SK-N-SH treated with all-trans-retinoic acid at 6 μM for 48 hours (cell line): ENCODE data around the gene PARD3.

Experiments
- ATAC-seq: fragments of 200-7000 bp; cut with Tn5 transposase; 3 replicates; pipeline ENCODE4 v1.9.1; 2020; ENCODE audit warnings: mild to moderate bottlenecking, moderate library complexity
- ARNTL ChIP-seq: fragments of 450-650 bp; formaldehyde crosslinking; IDR thresholded peaks from 2 replicates; pipeline ENCODE4 v1.5.0; 2020; ENCODE audit warnings: low read depth, mild to moderate bottlenecking, moderate library complexity, borderline replicate concordance
- BACH2 ChIP-seq: fragments of 250-450 bp; sonication (Bioruptor Pico); IDR thresholded peaks from 2 replicates; pipeline ENCODE4 v1.9.0; 2021; ENCODE audit warnings: mild to moderate bottlenecking, borderline replicate concordance
- CREB5 ChIP-seq: fragments of 250-450 bp; sonication (Bioruptor Pico); IDR thresholded peaks from 2 replicates; pipeline ENCODE4 v1.5.1; 2020; ENCODE audit warnings: low read depth, mild to moderate bottlenecking, moderate library complexity
- CSDC2 ChIP-seq: fragments of 250-450 bp; sonication (Bioruptor Pico); IDR thresholded peaks from 2 replicates; pipeline ENCODE4 v1.5.0; 2020; ENCODE audit warnings: mild to moderate bottlenecking, moderate library complexity
- CSRNP3 ChIP-seq: fragments of 250-450 bp; sonication (Bioruptor Pico); IDR thresholded peaks from 2 replicates; pipeline ENCODE4 v1.5.1; 2021; ENCODE audit warnings: mild to moderate bottlenecking, moderate library complexity
- ESRRG ChIP-seq: fragments of 250-450 bp; sonication (Bioruptor Pico); IDR thresholded peaks from 2 replicates; pipeline ENCODE4 v1.6.1; 2021; ENCODE audit warnings: mild to moderate bottlenecking
- ISL1 ChIP-seq: fragments of 250-450 bp; sonication (Bioruptor Pico); IDR thresholded peaks from 2 replicates; pipeline ENCODE4 v2.1.2; 2022; ENCODE audit warnings: mild to moderate bottlenecking, moderate library complexity
- OSR1 ChIP-seq: fragments of 250-450 bp; sonication (Bioruptor Pico); IDR thresholded peaks from 2 replicates; pipeline ENCODE4 v1.8.0; 2022; ENCODE audit warnings: moderate library complexity, mild to moderate bottlenecking, inconsistent platforms
- PATZ1 ChIP-seq: fragments of 250-450 bp; sonication (Bioruptor Pico); IDR thresholded peaks from 2 replicates; pipeline ENCODE4 v1.8.0; 2020; ENCODE audit warnings: mild to moderate bottlenecking, moderate library complexity, borderline replicate concordance
- POU6F1 ChIP-seq: fragments of 250-450 bp; sonication (Bioruptor Pico); IDR thresholded peaks from 2 replicates; pipeline ENCODE4 v1.8.0; 2021; ENCODE audit warnings: low read depth, mild to moderate bottlenecking, moderate library complexity, borderline replicate concordance
- PPARA ChIP-seq: fragments of 250-450 bp; sonication (Bioruptor Pico); IDR thresholded peaks from 2 replicates; pipeline ENCODE4 v1.5.0; 2020; ENCODE audit warnings: mild to moderate bottlenecking, borderline replicate concordance
- RARB ChIP-seq: fragments of 250-450 bp; sonication (Bioruptor Pico); IDR thresholded peaks from 2 replicates; pipeline ENCODE4 v1.8.0; 2021; ENCODE audit warnings: mild to moderate bottlenecking, moderate library complexity
- SNAI2 ChIP-seq: fragments of 250-450 bp; sonication (Bioruptor Pico); IDR thresholded peaks from 2 replicates; pipeline ENCODE4 v1.5.0; 2020; ENCODE audit warnings: mild to moderate bottlenecking, moderate library complexity
- TCF4 ChIP-seq: fragments of 250-450 bp; sonication (Bioruptor Pico); IDR thresholded peaks from 2 replicates; pipeline ENCODE4 v1.8.0; 2021; ENCODE audit warnings: mild to moderate bottlenecking, moderate library complexity, borderline replicate concordance
- TSHZ2 ChIP-seq: fragments of 250-450 bp; sonication (Bioruptor Pico); IDR thresholded peaks from 2 replicates; pipeline ENCODE4 v1.5.0; 2020; ENCODE audit warnings: mild to moderate bottlenecking, moderate library complexity
- ZC3H10 ChIP-seq: fragments of 250-450 bp; sonication (Bioruptor Pico); IDR thresholded peaks from 2 replicates; pipeline ENCODE4 v1.5.1; 2021; ENCODE audit warnings: mild to moderate bottlenecking, moderate library complexity
- ZFP3 ChIP-seq: fragments of 250-450 bp; sonication (Bioruptor Pico); IDR thresholded peaks from 2 replicates; pipeline ENCODE4 v1.5.0; 2020; ENCODE audit warnings: mild to moderate bottlenecking, moderate library complexity
- ZFP30 ChIP-seq: fragments of 450-650 bp; formaldehyde crosslinking; IDR thresholded peaks from 2 replicates; pipeline ENCODE4 v1.5.0; 2022; ENCODE audit warnings: mild to moderate bottlenecking, moderate library complexity
- ZNF8 ChIP-seq: fragments of 450-650 bp; formaldehyde crosslinking; IDR thresholded peaks from 2 replicates; pipeline ENCODE4 v1.5.0; 2020; ENCODE audit warnings: mild to moderate bottlenecking, moderate library complexity

Gene PARD3

GRCh38 chr10:34156781-34157425, 658.2 kb downstream of the PARD3 start:
- TF ChIP-seq BACH2 (CRISPR knock-in tag) (no peak), TCF4 (no peak), ISL1 (CRISPR knock-in tag) (no peak), ARNTL (no peak), PATZ1 (CRISPR knock-in tag) (no peak), OSR1 (no peak), RARB (no peak), ZFP30 (CRISPR knock-in tag) (no peak), ZNF8 (no peak), ZFP3 (no peak), POU6F1 (CRISPR knock-in tag) (no peak)
- ATAC-seq: peak; percentile 97

GRCh38 chr10:34155812-34156211, 659.3 kb downstream of the PARD3 start:
- no peak for ATAC-seq
- TF ChIP-seq TSHZ2 (CRISPR knock-in tag) (no peak), PPARA (CRISPR knock-in tag) (no peak), PATZ1 (CRISPR knock-in tag) (no peak), OSR1 (no peak), CREB5 (CRISPR knock-in tag) (no peak), POU6F1 (CRISPR knock-in tag) (no peak), RARB (no peak), ISL1 (CRISPR knock-in tag) (no peak), SNAI2 (CRISPR knock-in tag) (no peak), ZC3H10 (CRISPR knock-in tag) (no peak)

- ATAC-seq: no peak
- no peak for TF ChIP-seq CSDC2 (CRISPR knock-in tag)
- no peak for TF ChIP-seq CSRNP3 (CRISPR knock-in tag)
- TF ChIP-seq BACH2 (CRISPR knock-in tag): no peak
- TF ChIP-seq OSR1: no peak
- no peak for TF ChIP-seq ZFP3
- TF ChIP-seq ISL1 (CRISPR knock-in tag): no peak
- TF ChIP-seq ESRRG (CRISPR knock-in tag): no peak
- TF ChIP-seq SNAI2 (CRISPR knock-in tag): no peak
- TF ChIP-seq POU6F1 (CRISPR knock-in tag): no peak
Observed at GRCh38 chr10:34154383-34154900, 660.7 kb downstream of the PARD3 start.
